HUES64 (cell line): Measurements from ENCODE around the gene BACH2.
"Not testable (repeated sequence)": the region's sequence is repeated elsewhere in the genome, so short reads cannot be mapped to it uniquely, and the experiment has no call there.

Experiments
- H3K27ac ChIP-seq: 2 replicates; pipeline ENCODE4 v1.7.0; 2013; ENCODE audit warnings: low read depth, low read length, inconsistent platforms
- H3K27me3 ChIP-seq: 2 replicates; pipeline ENCODE4 v1.6.1; 2013; ENCODE audit warnings: mild to moderate bottlenecking, low read length; ENCODE audit not compliant: insufficient read depth
- H3K36me3 ChIP-seq: 2 replicates; pipeline ENCODE4 v1.6.1; 2013; ENCODE audit warnings: mild to moderate bottlenecking, low read length; ENCODE audit not compliant: insufficient read depth
- H3K4me1 ChIP-seq: 2 replicates; pipeline ENCODE4 v1.6.1; 2013; ENCODE audit warnings: mild to moderate bottlenecking, low read length, moderate library complexity; ENCODE audit not compliant: insufficient read depth
- H3K4me3 ChIP-seq: 2 replicates; pipeline ENCODE4 v1.5.1; 2013; ENCODE audit warnings: mild to moderate bottlenecking, low read length, moderate library complexity
- H3K9ac ChIP-seq: 2 replicates; pipeline ENCODE4 v1.6.1; 2013; ENCODE audit warnings: mild to moderate bottlenecking, low read depth, low read length
- H3K9me3 ChIP-seq: 2 replicates; pipeline ENCODE4 v1.6.1; 2013; ENCODE audit warnings: low read depth, low read length; ENCODE audit not compliant: insufficient read depth
- WGBS: fragments of 150-250, 120-280 bp; methylation state at CpG from one replicate; pipeline ENCODE4 v1.1.7; 2013; ENCODE audit warnings: missing lambda C conversion rate; 5-methylcytosine and 5-hydroxymethylcytosine counted together

The BACH2 gene

GRCh38 chr6:90131614-90132423 is 164.8 kb downstream of the BACH2 start:
- H3K36me3 ChIP-seq: no peaks in the 10 kb centered on the region
- H3K4me3 ChIP-seq: no peak overlapping the region
- no peaks in the 10 kb centered on the region for H3K4me1 ChIP-seq
- no peaks in the 10 kb centered on the region for H3K27me3 ChIP-seq
- no peaks in the 10 kb centered on the region for H3K9me3 ChIP-seq
- 94% methylated on average over 7 of the region's 7 CpGs for WGBS
- H3K27ac ChIP-seq: no peak overlapping the region
- H3K9ac ChIP-seq: no peak overlapping the region

GRCh38 chr6:90131125-90131524 is 165.5 kb downstream of the BACH2 start:
- Histone ChIP-seq H3K9me3 (no peaks in the 10 kb centered on the region), H3K4me3 (no peak overlapping the region), H3K9ac (no peak overlapping the region), H3K27me3 (no peaks in the 10 kb centered on the region), H3K36me3 (no peaks in the 10 kb centered on the region), H3K4me1 (no peaks in the 10 kb centered on the region), H3K27ac (no peak overlapping the region)
- 95% methylated on average over 1 of the region's 1 CpG for WGBS

GRCh38 chr6:90128687-90129086 is 168.0 kb downstream of the BACH2 start:
- not testable (repeated sequence) for H3K4me1 ChIP-seq, H3K27ac ChIP-seq, H3K9ac ChIP-seq, H3K27me3 ChIP-seq, H3K4me3 ChIP-seq, H3K9me3 ChIP-seq, H3K36me3 ChIP-seq
- whole genome bisulfite sequencing: no CpG with 5 or more reads among the region's 2 CpGs

GRCh38 chr6:90127595-90127994 is 169.0 kb downstream of the BACH2 start:
- H3K9me3 ChIP-seq: no peaks in the 10 kb centered on the region
- H3K4me3 ChIP-seq: no peak overlapping the region
- H3K27me3 ChIP-seq: no peaks in the 10 kb centered on the region
- H3K9ac ChIP-seq: no peak overlapping the region
- no peaks in the 10 kb centered on the region for H3K36me3 ChIP-seq
- H3K4me1 ChIP-seq: no peaks in the 10 kb centered on the region
- WGBS: 90% methylated on average over 7 of the region's 7 CpGs
- H3K27ac ChIP-seq: no peak overlapping the region

- 92% methylated on average over 4 of the region's 4 CpGs for whole genome bisulfite sequencing
- Histone ChIP-seq H3K27ac (no peak overlapping the region), H3K9ac (no peak overlapping the region), H3K4me1 (no peaks in the 10 kb centered on the region), H3K36me3 (no peaks in the 10 kb centered on the region), H3K27me3 (no peaks in the 10 kb centered on the region), H3K4me3 (no peak overlapping the region), H3K9me3 (no peaks in the 10 kb centered on the region)
Observed at GRCh38 chr6:90126839-90127238, 169.8 kb downstream of the BACH2 start.

- Histone ChIP-seq H3K4me1 (no peaks in the 10 kb centered on the region), H3K27me3 (no peaks in the 10 kb centered on the region)
Observed at GRCh38 chr6:90126181-90126580, 170.5 kb downstream of the BACH2 start.

GRCh38 chr6:90124874-90125510 is 171.7 kb downstream of the BACH2 start:
- Histone ChIP-seq H3K27ac (no peak overlapping the region), H3K4me3 (no peak overlapping the region), H3K36me3 (no peaks in the 10 kb centered on the region), H3K27me3 (no peaks in the 10 kb centered on the region), H3K9me3 (no peaks in the 10 kb centered on the region), H3K4me1 (no peaks in the 10 kb centered on the region), H3K9ac (no peak overlapping the region)
- 92% methylated on average over 5 of the region's 5 CpGs for WGBS

More at GRCh38 chr6:90126181-90126580, 170.5 kb downstream of the BACH2 start:
- Histone ChIP-seq H3K9ac (no peak overlapping the region), H3K36me3 (no peaks in the 10 kb centered on the region), H3K4me3 (no peak overlapping the region), H3K27ac (no peak overlapping the region), H3K9me3 (no peaks in the 10 kb centered on the region)
- 88% methylated on average over 5 of the region's 5 CpGs for WGBS

GRCh38 chr6:90123831-90124230 is 172.8 kb downstream of the BACH2 start:
- Histone ChIP-seq H3K36me3 (no peaks in the 10 kb centered on the region), H3K9me3 (no peaks in the 10 kb centered on the region), H3K27me3 (no peaks in the 10 kb centered on the region), H3K4me1 (no peaks in the 10 kb centered on the region), H3K9ac (no peak overlapping the region), H3K4me3 (no peak overlapping the region), H3K27ac (no peak overlapping the region)
- 93% methylated on average over 7 of the region's 7 CpGs for WGBS

- H3K27me3 ChIP-seq: no peaks in the 10 kb centered on the region
Observed at GRCh38 chr6:90121982-90122381, 174.7 kb downstream of the BACH2 start.

GRCh38 chr6:90120327-90120726 is 176.3 kb downstream of the BACH2 start:
- H3K9me3 ChIP-seq: no peaks in the 10 kb centered on the region
- H3K4me3 ChIP-seq: no peak overlapping the region
- 100% methylated on average over 2 of the region's 2 CpGs for WGBS
- H3K9ac ChIP-seq: no peak overlapping the region
- H3K27ac ChIP-seq: no peak overlapping the region
- no peaks in the 10 kb centered on the region; the same call in 1 of the 2 replicates for H3K4me1 ChIP-seq
- H3K27me3 ChIP-seq: no peaks in the 10 kb centered on the region
- no peaks in the 10 kb centered on the region for H3K36me3 ChIP-seq

More at GRCh38 chr6:90121982-90122381, 174.7 kb downstream of the BACH2 start:
- Histone ChIP-seq H3K4me3 (no peak overlapping the region), H3K9me3 (no peaks in the 10 kb centered on the region), H3K27ac (no peak overlapping the region), H3K9ac (no peak overlapping the region), H3K36me3 (no peaks in the 10 kb centered on the region), H3K4me1 (no peaks in the 10 kb centered on the region; the same call in 1 of the 2 replicates)
- WGBS: 95% methylated on average over 4 of the region's 4 CpGs

- H3K9ac ChIP-seq: no peak overlapping the region
- WGBS: 92% methylated on average over 3 of the region's 3 CpGs
- no peaks in the 10 kb centered on the region for H3K27me3 ChIP-seq
- H3K27ac ChIP-seq: no peak overlapping the region
- H3K36me3 ChIP-seq: no peaks in the 10 kb centered on the region
- no peaks in the 10 kb centered on the region; the same call in 1 of the 2 replicates for H3K4me1 ChIP-seq
- H3K9me3 ChIP-seq: no peaks in the 10 kb centered on the region
- no peak overlapping the region for H3K4me3 ChIP-seq
Observed at GRCh38 chr6:90119618-90120017, 177.0 kb downstream of the BACH2 start.
